GM19025 (cell line): ENCODE data around the gene SYNRG.

Experiments
- ATAC-seq: cut with Tn5 transposase; IDR thresholded peaks from one replicate; pipeline ENCODE4 v1.9.1; 2021; ENCODE audit warnings: mild to moderate bottlenecking, low read depth, moderate library complexity; ENCODE audit not compliant: unreplicated experiment

SYNRG gene

DNA sequence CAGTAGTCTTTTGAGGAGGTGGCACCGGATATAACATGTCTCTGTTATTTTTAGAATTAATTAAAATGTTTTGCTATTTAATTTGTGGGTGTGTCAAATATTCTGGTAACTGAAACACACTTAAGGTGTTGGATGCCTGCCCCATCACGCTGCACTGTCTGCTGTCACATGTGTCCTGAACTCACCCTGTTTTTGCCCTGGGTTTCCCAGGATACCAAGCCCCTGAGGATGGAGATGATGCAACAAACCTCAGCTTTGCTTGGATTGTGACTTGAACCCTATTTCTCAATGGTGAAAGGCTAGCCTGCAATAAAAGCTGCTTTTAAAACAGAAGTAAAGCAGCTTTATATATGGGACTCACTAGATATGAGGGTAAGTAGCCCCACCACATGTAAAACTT lies 131.0 kb downstream of the SYNRG start:
- no peak for ATAC-seq

DNA sequence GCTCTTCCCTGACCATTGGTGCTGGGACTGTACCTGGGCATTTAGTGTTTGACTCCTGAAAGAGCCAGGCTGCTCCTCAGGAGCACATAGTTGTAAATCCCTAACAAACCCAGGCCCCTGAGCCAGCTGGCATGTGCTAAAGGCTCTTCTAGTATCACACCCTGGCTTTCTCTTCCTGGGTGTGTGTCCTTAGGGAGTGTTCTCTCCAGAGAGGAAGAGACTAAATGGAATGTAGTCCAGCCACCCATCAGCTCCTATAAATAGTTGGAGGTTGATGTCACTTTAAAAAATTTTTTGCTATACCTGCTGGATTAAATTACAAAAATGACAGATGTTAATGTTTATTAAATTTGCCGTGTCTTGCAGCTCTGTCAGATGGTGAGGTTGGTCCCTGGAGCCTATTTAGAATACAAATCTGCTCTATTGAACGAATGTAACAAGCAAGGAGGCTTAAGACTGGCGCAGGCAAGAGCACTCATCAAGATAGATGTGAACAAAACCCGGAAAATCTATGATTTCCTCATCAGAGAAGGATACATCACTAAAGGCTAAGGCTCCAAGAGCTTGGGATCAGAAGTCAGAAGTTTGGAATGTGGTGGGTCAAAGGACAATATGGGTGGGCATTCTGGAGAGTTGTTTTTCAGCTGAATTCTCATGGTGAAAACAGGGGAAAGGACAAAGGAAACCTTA lies 132.6 kb downstream of the SYNRG start:
- no peak for ATAC-seq

DNA sequence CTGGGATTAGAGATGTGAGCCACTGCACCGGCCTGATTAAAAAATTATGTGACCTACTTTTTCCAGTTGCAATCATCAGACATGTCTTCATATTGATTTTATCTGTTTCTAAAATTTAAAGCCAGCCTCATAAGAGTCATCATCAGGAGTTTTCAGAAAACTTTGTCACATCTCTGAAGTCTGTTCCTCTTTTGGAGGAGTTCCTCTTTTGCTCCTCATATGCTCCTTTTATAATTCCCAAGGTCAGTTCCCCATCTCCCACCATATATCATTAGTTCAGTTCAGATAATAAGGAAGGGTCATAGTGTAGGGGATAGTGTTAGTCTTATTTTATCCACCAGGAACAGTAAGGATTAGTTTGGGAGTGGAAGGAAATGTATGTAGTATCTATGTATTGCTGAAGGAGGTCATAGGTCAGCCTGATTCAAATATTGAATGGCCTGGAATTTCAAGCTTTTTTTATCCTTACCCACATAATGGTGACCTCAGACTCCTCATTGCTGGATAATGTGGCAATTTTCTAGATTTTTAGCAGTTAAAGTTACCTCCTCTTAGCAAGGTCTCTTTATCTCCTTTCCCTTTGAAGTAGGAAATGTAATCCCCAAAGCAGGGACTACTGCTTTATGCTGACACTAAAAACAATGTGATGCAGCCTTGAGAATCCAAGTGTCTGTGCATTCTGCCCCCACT lies 133.3 kb downstream of the SYNRG start:
- ATAC-seq: no peak

DNA sequence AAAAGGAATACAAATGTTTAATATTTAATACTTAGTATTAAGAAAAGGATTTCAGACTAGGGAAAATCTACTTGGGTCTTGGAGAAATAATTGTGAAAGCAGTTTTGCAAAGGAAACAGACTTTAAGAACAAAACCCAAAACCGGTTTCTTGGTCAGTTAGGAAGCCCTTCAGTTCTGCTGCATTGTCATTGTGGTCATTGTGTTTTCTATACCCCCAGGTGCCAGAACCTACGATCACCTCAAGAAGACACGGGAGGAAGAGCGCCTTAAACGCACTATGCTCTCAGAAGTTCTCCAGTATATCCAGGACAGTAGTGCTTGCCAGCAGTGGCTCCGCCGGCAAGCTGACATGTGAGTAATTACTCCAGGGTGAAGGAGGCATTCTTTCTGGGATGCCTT lies 139.0 kb downstream of the SYNRG start:
- no peak for ATAC-seq

DNA sequence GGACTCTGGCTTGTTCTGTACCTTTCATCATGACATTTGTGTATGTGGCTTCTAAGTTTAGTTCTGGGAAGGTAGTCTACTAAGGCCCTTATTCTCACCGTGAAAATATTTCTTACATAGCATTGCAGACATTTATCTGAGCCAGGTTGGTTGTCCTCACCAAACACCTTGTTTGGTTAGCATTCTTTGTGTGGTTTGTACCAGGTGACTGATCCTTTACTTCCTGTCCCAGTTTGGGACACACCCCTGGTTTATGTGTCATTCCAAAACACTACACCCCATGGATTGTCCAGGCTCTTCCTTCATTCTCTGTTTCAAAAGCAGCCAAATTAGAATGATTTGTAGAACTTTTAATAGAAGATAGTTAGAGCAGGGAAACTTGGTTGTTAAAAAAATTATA lies 142.7 kb downstream of the SYNRG start:
- no peak for ATAC-seq

DNA sequence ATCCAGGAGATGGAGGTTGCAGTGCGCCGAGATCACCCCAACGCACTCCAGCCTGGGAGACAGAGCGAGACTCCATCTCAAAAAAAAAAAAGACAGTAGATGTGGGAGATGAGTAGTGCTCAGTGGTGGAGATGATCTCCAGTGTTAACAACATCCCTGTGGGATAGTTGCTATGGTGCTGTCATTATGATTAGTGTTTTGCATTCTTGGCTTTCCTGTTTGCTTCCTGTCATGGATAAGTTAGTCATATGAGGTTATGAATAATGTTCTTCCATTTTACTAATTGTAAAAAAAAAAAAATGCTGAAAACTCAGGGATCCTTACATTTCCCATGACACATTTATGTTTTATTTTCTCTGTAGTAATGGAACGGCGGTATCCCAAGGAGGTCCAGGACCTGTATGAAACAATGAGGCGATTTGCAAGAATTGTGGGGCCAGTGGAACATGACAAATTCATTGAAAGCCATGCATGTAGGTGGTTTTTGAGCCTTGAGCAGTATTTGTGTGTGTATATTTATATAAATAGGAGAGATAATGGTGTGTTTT lies 144.1 kb downstream of the SYNRG start:
- ATAC-seq: no peak
